Renal cortex interstitium (tissue), 11 donors: ENCODE data around the gene CEP89. TPM values are rescaled to one million over a fixed set of nuclear protein-coding genes. Genes with fewer than 3 reads are reported as not detected.

ENCODE experiments used
- DNase-seq, 11 donors: peaks; one replicate each; pipeline ENCODE4 v3.0.0-alpha.2; 2013; ENCODE audit warnings: low read depth in 9 of 11, low spot score in 4 of 11; ENCODE audit errors: extremely low read depth in 1 of 11
- polyA plus RNA-seq, 3 donors: library from polyadenylated mRNA; unstranded; fragments of 120-200 nt; gene quantifications; one replicate each; pipeline ENCODE4 v1.2.1, GENCODE V29; 2013; ENCODE audit not compliant: insufficient read length in 3 of 3

The CEP89 gene
- polyA plus RNA-seq, 3 donors, result 30.2 to 31.9 (median 31.6) TPM

GRCh38 chr19:32828643-32829344 is 143.0 kb downstream of the CEP89 start:
- no peak for DNase-seq

GRCh38 chr19:32828139-32828538 is 143.6 kb downstream of the CEP89 start:
- no peak for DNase-seq

Other genes starting within 250 kb of the CEP89 start
- gene SLC7A9, start 102.2 kb downstream of the CEP89 start, polyA plus RNA-seq, result 10 to 100 TPM; 16.0 to 18.0 (median 17.0) TPM
- gene FAAP24, start 284 bp upstream of the CEP89 start, polyA plus RNA-seq, result 1 to 10 TPM; 2.6 to 3.3 (median 3.0) TPM
- 10 to 100 TPM; 16.3 to 26.3 (median 17.8) TPM for gene RHPN2, start 92.9 kb upstream of the CEP89 start, polyA plus RNA-seq
- 10 to 100 TPM; 13.1 to 15.0 (median 13.7) TPM for gene GPATCH1, start 109.2 kb upstream of the CEP89 start, polyA plus RNA-seq
- 1 to 10 TPM in 2 of 3 donors, under 1 TPM in 1; 0.86 to 2.4 (median 1.3) TPM for gene WDR88, start 160.2 kb upstream of the CEP89 start, polyA plus RNA-seq
- 10 to 100 TPM; 18.4 to 30.7 (median 26.4) TPM for gene LRP3, start 222.4 kb upstream of the CEP89 start, polyA plus RNA-seq